ENCODE results near the gene CMTM1. TPM values are rescaled to one million over a fixed set of nuclear protein-coding genes. Genes with fewer than 3 reads are reported as not detected.
A peak's percentile ranks its signal among the peaks of the same experiment; 100 is the strongest.

CMTM1 gene
- total RNA-seq, 2 experiments from 2014 or later, result 13.6 to 15.0 TPM

DNA sequence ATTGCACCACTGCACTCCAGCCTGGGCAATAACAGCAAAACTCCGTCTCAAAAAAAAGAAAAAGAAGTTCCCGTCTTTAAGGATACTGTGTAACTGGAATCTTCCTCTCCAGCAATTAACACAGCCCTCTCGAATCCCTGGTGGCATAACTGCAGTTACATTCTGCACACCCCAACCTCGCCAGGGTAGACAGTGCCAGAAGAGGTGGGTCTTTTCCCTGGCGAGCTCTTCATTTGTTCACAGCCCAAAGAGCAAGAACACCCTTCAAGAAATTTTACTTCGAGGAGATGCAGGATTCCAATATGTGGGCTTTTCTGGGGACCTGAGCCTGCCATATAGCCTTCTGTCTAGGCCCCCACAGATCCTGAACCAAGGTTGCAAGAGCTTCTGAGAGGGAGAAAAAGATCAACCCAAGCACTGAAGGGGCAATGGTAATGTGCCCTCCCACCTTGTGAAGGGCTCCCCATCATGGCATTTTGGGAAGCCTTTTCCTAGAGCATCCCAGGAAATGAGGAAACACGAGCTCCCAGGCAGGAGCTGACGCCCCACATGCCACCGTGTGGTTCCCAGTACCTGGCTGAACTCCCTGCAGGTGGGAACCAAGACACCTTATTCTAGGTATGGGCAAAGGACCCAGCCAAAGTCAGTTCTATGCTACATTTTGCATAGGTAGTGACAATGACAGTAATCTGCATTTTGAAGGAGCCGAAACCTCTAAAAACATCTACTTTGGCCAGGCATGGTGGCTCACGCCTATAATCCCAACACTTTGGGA, 43.2 kb upstream of the CMTM1 start:
- ATAC-seq (no peak), DNase-seq (no peak)
- peaks cover 3% of the 10 kb centered on the region for H3K36me3 Mint-ChIP-seq (ENCODE audit: low read depth)
- H3K27ac Mint-ChIP-seq, result peak overlapping the region; percentile 95
- no peaks in the 10 kb centered on the region for H3K9me3 Mint-ChIP-seq (ENCODE audit: insufficient read depth)
- ChIA-PET POLR2A (interaction anchor here (1.1 to 11.0 kb wide), 5 partner anchors 28 to 81 kb away, joined by 3 to 136 read pairs (median 8); partner anchors contain the start of genes CKLF, CMTM3 and TK2), CTCF (interaction anchor here (0.9 to 6.9 kb wide), 13 partner anchors 7 to 86 kb away, joined by 3 to 63 read pairs (median 5); partner anchors contain the start of genes CKLF and TK2)
- no peaks in the 10 kb centered on the region for H3K27me3 Mint-ChIP-seq (ENCODE audit: low read depth)
- peak overlapping the region; percentile 61 for H3K4me3 Mint-ChIP-seq
- peaks cover 87% of the 10 kb centered on the region for H3K4me1 Mint-ChIP-seq (ENCODE audit: low read depth)

DNA sequence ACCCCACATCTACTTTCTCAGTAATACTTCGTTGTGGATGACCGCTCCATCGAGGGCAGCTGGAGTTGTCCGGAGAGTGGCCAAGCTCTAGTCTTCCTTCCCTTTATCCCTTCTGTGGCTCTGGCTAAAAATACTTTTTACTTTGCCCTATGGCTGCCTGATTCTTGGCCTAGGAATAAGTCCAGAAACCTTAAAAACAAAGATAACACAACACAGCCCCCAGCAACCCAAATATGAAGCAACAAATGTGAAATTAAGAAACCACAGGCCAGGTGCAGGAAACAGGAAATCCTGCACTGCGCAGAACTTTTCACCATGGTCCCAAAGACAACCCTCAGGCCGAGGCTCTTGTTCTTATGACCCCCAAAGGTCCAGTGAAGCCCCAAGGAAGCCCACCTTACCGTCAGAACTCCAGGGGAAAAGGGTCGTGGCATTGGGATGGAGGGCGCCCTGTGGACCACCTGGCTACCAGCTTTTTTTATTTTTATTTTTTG, 42.3 kb upstream of the CMTM1 start:
- POLR2A ChIA-PET, result interaction anchor here (0.9 to 11.0 kb wide), 5 partner anchors 8 to 80 kb away, joined by 3 to 136 read pairs (median 5); partner anchors contain the start of genes CKLF and TK2
- Mint-ChIP-seq H3K27me3 (ENCODE audit: low read depth) (no peaks in the 10 kb centered on the region), H3K36me3 (ENCODE audit: low read depth) (peaks cover 3% of the 10 kb centered on the region), H3K4me3 (peak overlapping the region; percentile 53), H3K4me1 (ENCODE audit: low read depth) (peaks cover 83% of the 10 kb centered on the region), H3K9me3 (ENCODE audit: insufficient read depth) (no peaks in the 10 kb centered on the region), H3K27ac (peak overlapping the region; percentile 95)
- DNase-seq, result peak; percentile 78
- ATAC-seq, result peak; percentile 37
- CTCF ChIA-PET, result interaction anchor here (0.7 to 6.9 kb wide), 11 partner anchors 8 to 115 kb away, joined by 3 to 63 read pairs (median 4); partner anchors contain the start of genes CKLF and TK2

DNA sequence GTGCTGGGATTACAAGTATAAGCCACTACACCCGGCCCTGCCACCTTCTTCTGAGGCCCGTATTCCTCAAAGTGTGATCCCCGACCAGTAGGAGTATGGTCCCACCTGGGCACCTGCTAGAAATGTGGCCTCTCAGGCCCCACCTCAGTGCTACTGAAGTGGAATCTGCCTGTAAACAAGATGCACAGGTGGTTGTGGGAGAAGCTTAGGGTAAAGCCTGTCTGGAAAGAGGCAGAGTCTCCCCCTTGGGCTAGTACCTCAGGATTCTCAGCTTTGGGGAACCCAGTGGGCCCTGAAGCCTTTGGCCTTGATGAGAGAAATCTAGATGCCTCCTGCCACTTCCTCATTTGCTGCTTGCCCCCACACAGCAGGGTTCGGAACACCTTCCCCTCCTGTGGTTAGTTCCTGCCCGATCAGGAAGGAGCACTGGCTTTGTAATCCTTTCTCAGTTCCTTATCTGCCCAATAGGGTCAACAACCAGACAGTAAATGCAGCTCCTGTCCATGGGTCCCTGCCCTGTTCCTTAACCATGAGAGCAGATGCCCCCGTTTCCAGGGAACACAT, 41.6 kb upstream of the CMTM1 start:
- Mint-ChIP-seq H3K36me3 (ENCODE audit: low read depth) (peaks cover 3% of the 10 kb centered on the region), H3K9me3 (ENCODE audit: insufficient read depth) (no peaks in the 10 kb centered on the region), H3K27me3 (ENCODE audit: low read depth) (no peaks in the 10 kb centered on the region), H3K27ac (peak overlapping the region; percentile 95), H3K4me1 (ENCODE audit: low read depth) (peaks cover 77% of the 10 kb centered on the region), H3K4me3 (peak overlapping the region; percentile 53)
- POLR2A ChIA-PET, result interaction anchor here (0.9 to 11.0 kb wide), 4 partner anchors 9 to 79 kb away, joined by 4 to 136 read pairs (median 6); partner anchors contain the start of genes CKLF and TK2
- DNase-seq, result peak; percentile 54
- CTCF ChIA-PET, result interaction anchor here (0.7 to 6.9 kb wide), 10 partner anchors 9 to 116 kb away, joined by 3 to 63 read pairs (median 4); partner anchors contain the start of genes CKLF and TK2
- ATAC-seq, result peak; percentile 4

DNA sequence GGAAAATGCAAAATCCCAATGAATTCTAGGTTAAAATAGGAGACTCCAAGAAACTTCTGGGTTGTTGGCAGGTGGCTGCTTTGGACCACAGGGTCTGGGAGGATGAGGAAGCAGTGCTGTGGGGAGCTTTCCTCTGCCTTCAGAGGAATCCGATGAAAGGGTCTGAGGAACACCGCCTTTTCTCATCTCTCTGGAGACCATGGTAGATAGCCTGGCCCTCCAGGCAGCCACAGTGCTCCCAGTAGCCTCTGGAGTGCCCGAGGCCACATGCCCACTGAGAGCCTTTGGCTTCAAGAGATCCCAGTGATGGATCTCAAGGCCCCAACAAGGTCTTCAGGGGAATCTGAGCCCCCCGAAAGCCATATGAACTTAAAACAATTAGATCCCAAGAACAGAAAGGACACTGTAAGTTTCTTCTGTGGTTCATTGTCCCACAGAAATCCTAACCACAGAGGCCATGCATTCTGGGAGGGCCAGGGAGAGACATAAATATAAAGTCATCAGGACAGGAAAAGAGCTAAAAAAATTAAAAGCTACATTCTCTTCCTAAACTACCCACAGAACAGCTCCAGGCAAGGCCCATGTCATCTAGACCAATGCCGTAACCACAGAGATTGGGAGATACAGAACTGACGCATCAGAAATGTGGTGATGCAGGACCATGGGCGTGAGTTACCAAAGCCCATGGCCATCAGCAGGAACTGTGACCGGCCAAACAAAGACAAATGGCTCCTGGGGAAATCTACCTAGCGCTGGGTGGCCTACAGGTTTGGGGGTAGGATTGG, 40.7 kb upstream of the CMTM1 start:
- DNase-seq, result no peak
- peaks cover 68% of the 10 kb centered on the region for H3K4me1 Mint-ChIP-seq (ENCODE audit: low read depth)
- no peak overlapping the region for H3K4me3 Mint-ChIP-seq
- H3K27ac Mint-ChIP-seq, result no peak overlapping the region
- ChIA-PET POLR2A (interaction anchor here (2.1 to 11.0 kb wide), 2 partner anchors 25 to 78 kb away, joined by 8 to 136 read pairs; partner anchors contain the start of genes CKLF and TK2), CTCF (interaction anchor here (1.3 kb wide), 1 partner anchor 10 kb away, joined by 4 read pairs; no protein-coding TSS in a partner anchor)
- peaks cover 3% of the 10 kb centered on the region for H3K36me3 Mint-ChIP-seq (ENCODE audit: low read depth)
- H3K27me3 Mint-ChIP-seq (ENCODE audit: low read depth), result no peaks in the 10 kb centered on the region
- H3K9me3 Mint-ChIP-seq (ENCODE audit: insufficient read depth), result no peaks in the 10 kb centered on the region
- no peak for ATAC-seq

DNA sequence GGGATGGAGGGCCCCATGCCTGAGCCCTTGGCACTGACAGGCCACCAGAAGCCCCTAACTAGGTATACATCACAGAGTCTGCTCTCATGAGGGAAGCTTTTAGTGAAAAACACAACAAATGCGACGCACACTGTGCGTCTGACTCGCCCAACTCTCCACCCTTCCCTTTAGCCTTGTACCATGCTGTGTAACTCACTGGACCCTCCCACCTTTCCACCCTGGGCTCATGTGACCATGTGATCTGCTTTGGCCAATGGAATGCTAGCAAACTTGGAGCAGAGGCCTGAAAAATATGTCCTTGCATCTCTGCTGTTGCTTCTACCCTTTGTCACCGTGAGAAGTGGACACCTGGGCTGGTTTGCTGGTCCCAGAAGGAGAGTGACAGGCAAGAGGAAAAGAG, 37.9 kb upstream of the CMTM1 start:
- CTCF ChIA-PET, result interaction anchor here (1.3 to 1.6 kb wide), 2 partner anchors 20 to 23 kb away, joined by 4 to 5 read pairs; partner anchors contain the start of gene CKLF

DNA sequence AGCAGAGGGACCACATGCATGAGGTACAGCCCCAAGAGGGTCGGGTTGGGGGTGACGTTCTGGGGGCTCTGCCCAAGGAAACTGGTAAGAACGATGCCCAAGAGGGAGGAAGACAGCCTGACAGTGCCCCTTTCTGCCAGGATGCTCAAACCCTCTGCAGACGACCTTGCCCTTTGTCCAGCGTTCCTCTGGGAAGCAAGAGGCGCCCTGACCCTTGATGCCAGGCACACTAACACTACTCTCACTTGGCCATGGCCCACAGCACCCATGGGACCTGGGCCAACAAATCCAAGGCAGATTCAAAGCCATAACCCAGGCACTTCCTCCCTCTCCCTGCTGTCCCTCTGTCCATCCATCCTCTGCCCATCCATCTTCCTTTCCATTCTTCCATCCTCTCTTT, 36.8 kb upstream of the CMTM1 start:
- no peaks in the 10 kb centered on the region for H3K9me3 Mint-ChIP-seq (ENCODE audit: insufficient read depth)
- ChIA-PET POLR2A (interaction anchor here (0.7 to 11.0 kb wide), 2 partner anchors 21 to 896 kb away, joined by 3 to 136 read pairs; partner anchors contain the start of genes CKLF and TK2), CTCF (no interaction called here)
- ATAC-seq (no peak), DNase-seq (no peak)
- H3K4me3 Mint-ChIP-seq, result no peak overlapping the region
- H3K36me3 Mint-ChIP-seq (ENCODE audit: low read depth), result no peaks in the 10 kb centered on the region
- H3K4me1 Mint-ChIP-seq (ENCODE audit: low read depth), result peaks cover 29% of the 10 kb centered on the region
- peaks cover 1% of the 10 kb centered on the region for H3K27me3 Mint-ChIP-seq (ENCODE audit: low read depth)
- no peak overlapping the region for H3K27ac Mint-ChIP-seq

More for the DNA sequence above, 37.9 kb upstream of the CMTM1 start:
- POLR2A ChIA-PET, result interaction anchor here (11.0 kb wide), 1 partner anchor 22 kb away, joined by 136 read pairs; the partner anchor contains the start of genes CKLF and TK2
- H3K4me1 Mint-ChIP-seq (ENCODE audit: low read depth), result peaks cover 41% of the 10 kb centered on the region
- no peak overlapping the region for H3K27ac Mint-ChIP-seq
- no peak for ATAC-seq
- H3K27me3 Mint-ChIP-seq (ENCODE audit: low read depth), result no peaks in the 10 kb centered on the region
- DNase-seq, result no peak
- H3K36me3 Mint-ChIP-seq (ENCODE audit: low read depth), result no peaks in the 10 kb centered on the region
- no peak overlapping the region for H3K4me3 Mint-ChIP-seq
- H3K9me3 Mint-ChIP-seq (ENCODE audit: insufficient read depth), result no peaks in the 10 kb centered on the region

DNA sequence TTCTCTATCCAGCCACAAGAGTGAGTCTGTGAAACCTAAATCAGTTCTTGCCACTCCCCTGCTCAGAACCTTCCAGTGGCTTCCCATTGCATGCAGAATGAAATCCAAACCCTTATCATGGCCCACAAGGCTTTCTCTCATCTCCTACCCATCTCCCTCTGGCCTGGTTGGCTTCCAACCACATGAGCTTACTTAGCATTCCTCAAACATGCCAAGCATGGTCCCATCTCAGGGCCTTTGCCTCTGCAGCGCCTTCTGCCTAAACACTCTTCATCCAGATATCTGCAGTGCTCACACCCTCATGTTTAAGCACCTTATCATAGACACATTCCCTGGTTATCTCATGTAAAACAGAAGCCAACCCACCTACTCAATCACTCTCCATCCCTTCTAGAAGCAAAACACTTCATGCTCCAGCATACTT, 31.9 kb upstream of the CMTM1 start:
- ChIA-PET CTCF (no interaction called here), POLR2A (no interaction called here)
- H3K4me1 Mint-ChIP-seq (ENCODE audit: low read depth), result peaks cover 15% of the 10 kb centered on the region
- no peak overlapping the region for H3K27ac Mint-ChIP-seq
- no peak for ATAC-seq
- no peak overlapping the region for H3K4me3 Mint-ChIP-seq
- DNase-seq, result no peak
- no peaks in the 10 kb centered on the region for H3K9me3 Mint-ChIP-seq (ENCODE audit: insufficient read depth)
- H3K27me3 Mint-ChIP-seq (ENCODE audit: low read depth), result peaks cover 3% of the 10 kb centered on the region
- H3K36me3 Mint-ChIP-seq (ENCODE audit: low read depth), result peaks cover 3% of the 10 kb centered on the region

DNA sequence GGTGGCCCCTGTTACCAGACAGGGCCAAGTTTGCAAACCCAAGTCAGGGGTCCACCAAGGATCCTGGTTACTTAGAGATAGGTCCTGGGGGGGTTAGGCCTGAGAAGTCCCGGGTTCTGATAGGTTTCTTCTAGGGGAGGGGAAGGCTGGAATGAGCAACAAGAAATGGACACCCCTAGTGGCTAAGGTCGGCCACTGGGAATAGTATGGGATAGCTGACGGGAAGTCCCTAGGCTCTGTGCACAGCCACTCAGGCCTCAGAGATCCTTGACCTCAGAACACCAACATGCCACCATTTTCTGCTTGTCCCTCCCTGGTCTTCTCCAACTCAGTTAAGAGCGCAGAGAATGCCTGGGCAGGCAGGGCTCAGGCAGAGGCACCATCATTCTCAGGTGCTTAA, 29.7 kb upstream of the CMTM1 start:
- ATAC-seq, result no peak
- POLR2A ChIA-PET, result interaction anchor here (0.6 kb wide), 1 partner anchor 11 kb away, joined by 3 read pairs; no protein-coding TSS in a partner anchor

DNA sequence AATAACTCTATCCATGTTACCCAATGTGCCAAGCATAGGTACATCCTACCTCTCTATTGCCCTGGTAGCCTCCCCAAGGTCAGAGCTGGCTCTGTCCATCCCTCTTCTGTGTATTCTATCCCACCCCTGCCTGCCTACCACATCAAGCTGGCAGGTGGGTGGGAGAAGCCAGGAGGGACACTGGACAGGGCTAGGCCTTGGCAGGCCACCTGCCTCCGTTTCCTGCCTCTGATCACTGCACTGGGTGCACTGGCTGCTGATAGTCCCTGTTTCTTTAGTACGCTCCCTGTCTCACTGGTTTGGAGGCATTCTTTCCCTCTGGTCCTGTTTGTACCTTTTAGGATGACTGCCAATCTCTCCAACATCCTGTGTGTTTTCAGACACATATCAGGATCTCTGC, 29.0 kb upstream of the CMTM1 start:
- Mint-ChIP-seq H3K36me3 (ENCODE audit: low read depth) (peaks cover 3% of the 10 kb centered on the region), H3K9me3 (ENCODE audit: insufficient read depth) (no peaks in the 10 kb centered on the region), H3K27me3 (ENCODE audit: low read depth) (peaks cover 3% of the 10 kb centered on the region), H3K27ac (no peak overlapping the region), H3K4me1 (ENCODE audit: low read depth) (peaks cover 26% of the 10 kb centered on the region), H3K4me3 (no peak overlapping the region)
- POLR2A ChIA-PET, result interaction anchor here (0.6 kb wide), 1 partner anchor 11 kb away, joined by 3 read pairs; no protein-coding TSS in a partner anchor
- CTCF ChIA-PET, result no interaction called here
- no peak for DNase-seq
- ATAC-seq, result no peak

More for the DNA sequence above, 29.7 kb upstream of the CMTM1 start:
- CTCF ChIA-PET, result interaction anchor here (1.2 kb wide), 1 partner anchor 15 kb away, joined by 4 read pairs; the partner anchor contains the start of gene CKLF
- no peaks in the 10 kb centered on the region for H3K9me3 Mint-ChIP-seq (ENCODE audit: insufficient read depth)
- H3K4me1 Mint-ChIP-seq (ENCODE audit: low read depth), result peaks cover 26% of the 10 kb centered on the region
- H3K4me3 Mint-ChIP-seq, result no peak overlapping the region
- H3K27ac Mint-ChIP-seq, result no peak overlapping the region
- peaks cover 3% of the 10 kb centered on the region for H3K36me3 Mint-ChIP-seq (ENCODE audit: low read depth)
- peaks cover 3% of the 10 kb centered on the region for H3K27me3 Mint-ChIP-seq (ENCODE audit: low read depth)
- no peak for DNase-seq

DNA sequence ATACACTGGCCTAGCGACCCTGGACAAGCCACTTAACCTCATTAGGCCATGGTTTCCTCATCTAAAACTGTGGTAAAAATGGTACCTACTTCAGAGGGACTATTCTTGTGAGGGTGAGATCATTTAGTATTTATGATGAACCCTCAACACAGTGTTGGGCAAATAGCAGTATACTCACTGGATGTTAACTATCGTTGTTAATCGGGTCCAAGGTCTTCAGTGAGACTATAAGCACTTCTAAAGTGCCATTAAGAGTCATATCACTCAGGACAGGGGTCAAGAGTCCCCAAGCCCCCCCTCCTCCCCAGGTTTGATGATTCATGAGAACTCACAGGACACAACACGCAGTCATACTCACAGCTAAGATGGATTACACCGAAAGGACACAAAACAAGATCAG, 27.3 kb upstream of the CMTM1 start:
- H3K27me3 Mint-ChIP-seq (ENCODE audit: low read depth), result peaks cover 3% of the 10 kb centered on the region
- DNase-seq (no peak), ATAC-seq (no peak)
- peaks cover 27% of the 10 kb centered on the region for H3K4me1 Mint-ChIP-seq (ENCODE audit: low read depth)
- H3K36me3 Mint-ChIP-seq (ENCODE audit: low read depth), result peaks cover 3% of the 10 kb centered on the region
- peak overlapping the region; percentile 56 for H3K27ac Mint-ChIP-seq
- no peaks in the 10 kb centered on the region for H3K9me3 Mint-ChIP-seq (ENCODE audit: insufficient read depth)
- POLR2A ChIA-PET, result no interaction called here
- CTCF ChIA-PET, result no interaction called here
- H3K4me3 Mint-ChIP-seq, result no peak overlapping the region
